Erythroblast (primary cell): ENCODE results near the gene GPC5.
A peak's percentile ranks its signal among the peaks of the same experiment; 100 is the strongest.
"Not testable (repeated sequence)": the region's sequence is repeated elsewhere in the genome, so short reads cannot be mapped to it uniquely, and the experiment has no call there.

Experiments used
- DNase-seq, 2 experiments: peaks; one replicate each; lab custom pipeline; 2025; lab: John Stamatoyannopoulos, UW
- GATA1 ChIP-seq: IDR thresholded peaks from 2 replicates; pipeline ENCODE4 v1.6.1; 2011; ENCODE audit warnings: low read depth, mild to moderate bottlenecking, control low read depth, low read length, moderate library complexity
- POLR2A ChIP-seq: IDR thresholded peaks from 2 replicates; pipeline ENCODE4 v1.6.1; 2011; ENCODE audit warnings: mild to moderate bottlenecking, low read length

GPC5 gene

DNA sequence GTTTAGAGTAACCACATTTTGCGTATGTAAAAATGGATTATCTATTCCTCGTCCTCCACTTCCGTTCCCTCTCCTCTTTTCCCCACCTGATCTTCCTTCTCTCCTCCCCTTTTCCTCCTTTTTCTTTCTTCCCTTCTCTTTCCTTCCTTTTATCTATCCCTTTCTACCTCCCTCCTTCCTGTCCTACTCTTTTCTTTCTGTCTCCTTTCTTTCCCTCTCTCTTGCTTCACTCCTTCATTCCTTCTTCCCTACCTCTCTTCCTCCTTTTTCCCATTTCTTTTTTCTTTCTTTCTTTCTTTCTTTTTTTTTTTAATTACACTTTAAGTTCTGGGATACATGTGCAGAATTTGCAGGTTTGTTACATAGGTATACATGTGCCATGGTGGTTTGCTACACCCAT is 1139.7 kb downstream of the GPC5 start:
- DNase-seq = no peak
- no peak for TF ChIP-seq POLR2A
- TF ChIP-seq GATA1 = no peak

DNA sequence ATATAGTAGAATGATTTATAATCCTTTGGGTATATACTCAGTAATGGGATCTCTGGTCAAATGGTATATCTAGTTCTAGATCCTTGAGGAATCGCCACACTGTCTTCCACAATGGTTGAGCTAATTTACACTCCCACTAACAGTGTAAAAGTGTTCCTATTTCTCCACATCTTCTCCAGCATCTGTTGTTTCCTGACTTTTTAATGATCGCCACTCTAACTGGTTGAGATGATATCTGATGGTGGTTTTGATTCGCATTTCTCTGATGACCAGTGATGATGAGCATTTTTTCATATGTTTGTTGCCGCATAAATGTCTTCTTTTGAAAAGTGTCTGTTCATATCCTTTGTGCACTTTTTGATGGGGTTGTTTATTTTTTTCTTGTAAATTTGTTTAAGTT is 1140.7 kb downstream of the GPC5 start:
- not testable (repeated sequence) for DNase-seq

DNA sequence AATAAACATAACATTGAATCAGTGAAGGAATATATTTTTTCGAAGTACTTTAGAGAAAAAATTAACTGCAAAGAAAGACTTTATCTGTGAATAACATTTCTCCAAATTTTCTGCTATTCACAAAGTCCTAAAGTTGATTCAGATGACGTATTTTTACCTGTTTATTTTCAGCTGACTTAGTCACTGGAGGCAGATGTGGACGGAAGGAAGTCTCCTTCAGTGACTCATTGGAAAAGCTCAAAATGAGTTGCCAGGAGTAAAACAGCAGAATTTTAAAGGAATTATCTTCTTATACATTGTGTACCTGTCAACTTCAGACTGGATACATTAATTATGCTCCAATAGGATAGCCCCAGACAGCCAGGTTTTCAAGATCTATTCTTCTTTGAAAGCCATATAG is 1148.8 kb downstream of the GPC5 start:
- no peak for TF ChIP-seq GATA1
- TF ChIP-seq POLR2A = no peak
- DNase-seq = no peak

GRCh38 chr13:92549276-92549675 is 1150.9 kb downstream of the GPC5 start:
- no peak for TF ChIP-seq GATA1
- no peak for TF ChIP-seq POLR2A
- DNase-seq = no peak

DNA sequence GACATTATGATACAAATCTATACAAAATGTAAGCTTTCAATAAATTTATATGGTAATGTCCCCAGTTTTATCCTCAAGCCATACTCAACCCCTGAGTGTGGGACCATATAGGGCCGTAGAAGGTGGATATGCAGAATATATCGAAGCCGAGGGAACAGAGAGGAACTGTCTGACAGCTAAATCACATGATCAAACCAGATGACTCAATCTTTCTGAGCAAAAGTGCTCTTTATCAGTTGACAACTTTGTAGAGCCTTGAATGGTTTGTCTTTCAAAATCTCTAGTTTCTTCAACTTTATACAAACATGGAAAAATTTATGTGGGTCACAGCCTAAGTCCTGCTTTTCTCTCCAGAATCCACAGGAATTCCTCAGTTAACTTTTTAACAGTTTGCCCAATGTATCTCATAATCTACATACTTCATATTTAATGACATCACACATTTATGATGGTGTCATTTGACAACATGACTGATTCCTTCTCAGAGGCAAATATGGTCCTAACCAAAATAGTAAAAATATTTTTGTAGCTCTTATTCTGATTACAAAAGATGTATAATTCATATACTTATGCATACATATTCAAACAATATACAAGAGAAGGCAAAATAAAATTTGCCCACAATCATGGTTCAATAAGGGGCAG is 1155.2 kb downstream of the GPC5 start:
- no peak for TF ChIP-seq GATA1
- DNase-seq = no peak

- no peak for DNase-seq
- TF ChIP-seq GATA1 (no peak), POLR2A (no peak)
Measured at GRCh38 chr13:92560883-92561282, 1162.5 kb downstream of the GPC5 start.

GRCh38 chr13:92564942-92565341 is 1166.5 kb downstream of the GPC5 start:
- no peak for DNase-seq
- no peak for TF ChIP-seq POLR2A
- TF ChIP-seq GATA1 = no peak

DNA sequence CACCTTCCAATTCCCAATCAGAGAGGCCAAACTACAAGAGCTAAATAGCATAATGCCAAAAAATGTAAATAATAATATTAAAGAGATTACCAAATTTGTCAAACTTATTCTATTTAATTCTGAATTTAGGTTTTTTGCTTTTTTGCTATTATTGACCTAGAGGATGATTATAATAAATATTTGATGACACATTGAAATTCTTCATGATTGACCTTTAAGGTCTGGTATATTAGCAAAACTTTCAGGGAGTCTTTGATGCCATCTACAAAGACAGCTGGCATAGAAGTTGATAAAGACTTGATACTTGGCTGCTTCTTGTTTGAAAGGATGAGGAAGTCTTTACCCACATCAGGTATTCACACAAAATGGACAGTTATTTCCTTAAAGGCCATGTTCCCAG is 1168.3 kb downstream of the GPC5 start:
- TF ChIP-seq GATA1 = no peak
- no peak for TF ChIP-seq POLR2A

GRCh38 chr13:92572190-92572589 is 1173.8 kb downstream of the GPC5 start:
- TF ChIP-seq POLR2A (no peak), GATA1 (no peak)
- DNase-seq = no peak

More for the DNA sequence above, 1168.3 kb downstream of the GPC5 start:
- no peak for DNase-seq

DNA sequence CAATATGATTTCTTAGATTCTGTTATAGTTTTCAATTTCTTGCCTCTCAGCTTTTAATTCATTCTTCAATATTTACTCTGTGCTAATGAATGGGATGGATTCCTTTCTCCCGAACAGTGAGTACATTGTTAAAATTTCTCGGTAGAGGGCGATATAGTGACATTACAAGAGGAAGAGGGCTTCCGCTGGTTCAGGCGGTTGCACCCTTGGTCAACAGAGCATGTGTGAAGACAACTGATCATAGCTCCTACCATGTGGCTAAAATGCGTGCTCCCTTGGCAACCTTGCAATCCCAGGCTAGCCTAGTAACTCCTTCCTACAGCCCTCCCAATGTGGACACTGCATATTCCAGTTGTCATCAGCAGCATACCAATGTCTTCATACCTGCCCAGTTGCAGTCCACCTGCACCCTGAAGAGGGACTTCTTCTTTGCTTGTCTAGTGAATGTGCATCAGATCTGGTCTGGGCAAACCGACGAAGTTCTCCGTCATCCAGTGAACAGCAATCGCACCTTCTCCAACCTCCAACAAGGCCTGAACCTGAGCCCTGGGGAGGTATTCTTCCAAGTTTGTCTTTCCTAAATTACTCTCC is 1175.1 kb downstream of the GPC5 start:
- peak in 1 of 2 experiments; percentile 1 for DNase-seq
- TF ChIP-seq GATA1 = no peak
- TF ChIP-seq POLR2A = no peak

- no peak for TF ChIP-seq GATA1
- TF ChIP-seq POLR2A = no peak
- no peak for DNase-seq
Measured at GRCh38 chr13:92574499-92574898, 1176.1 kb downstream of the GPC5 start.

- TF ChIP-seq GATA1 (no peak), POLR2A (no peak)
- no peak for DNase-seq
Measured at GRCh38 chr13:92575777-92576176, 1177.4 kb downstream of the GPC5 start.

- DNase-seq = no peak
- TF ChIP-seq POLR2A = no peak
- TF ChIP-seq GATA1 = no peak
Measured at GRCh38 chr13:92578358-92578757, 1179.9 kb downstream of the GPC5 start.

DNA sequence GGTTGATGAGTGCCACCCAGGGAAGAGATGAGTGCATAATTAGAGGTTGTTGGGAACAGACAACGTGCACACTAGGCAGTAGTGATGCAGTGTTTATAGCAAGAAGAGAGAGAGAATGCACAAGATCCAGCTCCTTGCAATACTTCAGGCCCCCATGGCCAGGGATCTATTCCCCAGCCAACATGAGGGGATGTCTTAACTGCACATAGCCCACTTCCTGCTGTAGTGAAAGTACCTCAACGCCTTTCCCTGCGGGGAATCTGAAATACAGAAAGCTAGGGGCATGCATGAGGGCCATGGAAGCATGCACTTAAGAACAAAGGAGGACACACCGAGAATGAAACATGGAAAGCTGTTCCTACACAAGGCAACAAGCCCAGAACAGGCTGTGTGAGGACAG is 1191.5 kb downstream of the GPC5 start:
- TF ChIP-seq GATA1 = no peak
- no peak for TF ChIP-seq POLR2A
- DNase-seq = no peak

DNA sequence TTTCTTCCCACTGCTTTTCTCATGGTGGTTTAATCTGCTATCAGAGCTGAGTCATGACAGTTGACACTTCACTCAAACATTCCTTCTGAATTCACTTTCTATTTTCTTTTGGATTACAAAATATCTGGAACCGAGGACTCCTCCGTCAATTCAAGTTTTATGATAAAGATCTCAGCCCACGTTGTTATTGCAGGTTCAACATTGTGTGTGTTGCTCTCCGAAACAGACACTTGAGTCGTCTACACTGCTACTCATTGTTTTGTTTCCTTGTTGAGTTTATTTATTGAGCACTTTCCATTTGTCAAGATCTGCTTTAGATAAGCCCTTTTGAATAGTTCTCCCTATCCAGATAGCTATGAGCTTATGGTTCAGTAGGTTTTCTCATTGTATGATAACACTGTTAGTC is 1192.1 kb downstream of the GPC5 start:
- TF ChIP-seq GATA1 = no peak
- TF ChIP-seq POLR2A = no peak
- DNase-seq = no peak
